B cell (primary cell): ENCODE results near the gene SH3GL3. TPM values are rescaled to one million over a fixed set of nuclear protein-coding genes. Genes with fewer than 3 reads are reported as not detected.

ENCODE experiments used
- ATAC-seq: fragments of 200-7000 bp; cut with Tn5 transposase; one replicate; pipeline ENCODE4 v1.10.0; 2021; ENCODE audit warnings: low read depth, mild to moderate bottlenecking, moderate number of reproducible peaks, moderate library complexity
- CTCF ChIA-PET: fragments of 350-600 bp; sonication (Branson Sonifier 250); formaldehyde crosslinking; loops from one replicate; lab custom pipeline; 2021; ENCODE audit warnings: antibody characterized with exemption, inconsistent platforms; lab: Charles Lee
- POLR2A ChIA-PET: fragments of 350-600 bp; sonication (Branson Sonifier 250); formaldehyde crosslinking; loops from one replicate; lab custom pipeline; 2021; ENCODE audit warnings: antibody characterized with exemption; lab: Charles Lee
- DNase-seq: peaks from one replicate; pipeline ENCODE4 v3.0.0; 2013
- H2AFZ ChIP-seq: 2 replicates; pipeline ENCODE4 v1.6.1; 2012; ENCODE audit warnings: mild to moderate bottlenecking, low read depth, low read length; ENCODE audit not compliant: insufficient read depth, poor library complexity, severe bottlenecking
- H3K27ac ChIP-seq, 2 donors: 1 replicate in 1 of 2; 2 replicates in 1 of 2; pipeline ENCODE4 v1.5.1; 2012 to 2013; ENCODE audit warnings: low read length in 2 of 2, mild to moderate bottlenecking in 2 of 2, moderate library complexity in 1 of 2
- H3K27me3 ChIP-seq, 4 experiments: fragments of 200-600 bp in 1 of 4; sonication (generic) in 1 of 4; replicated peaks in 1 of 4; 1 replicate in 2 of 4; 2 replicates in 2 of 4; pipeline versions ENCODE4 v1.6.1 to v1.7.0; 2013 to 2016; ENCODE audit warnings: low read length in 3 of 4, mild to moderate bottlenecking in 2 of 4, mixed read lengths in 1 of 4, moderate library complexity in 1 of 4; ENCODE audit not compliant: insufficient read depth in 4 of 4, control insufficient read depth in 3 of 4; ENCODE audit errors: control extremely low read depth in 1 of 4
- H3K36me3 ChIP-seq, 2 experiments: replicated peaks in 1 of 2; 1 replicate in 1 of 2; 2 replicates in 1 of 2; pipeline versions ENCODE4 v1.6.1 to v1.7.1; 2013; ENCODE audit warnings: low read length in 1 of 2; ENCODE audit not compliant: insufficient read depth in 2 of 2, control insufficient read depth in 1 of 2; ENCODE audit errors: control extremely low read depth in 1 of 2, extremely low read depth in 1 of 2
- H3K4me1 ChIP-seq, 2 donors: fragments of 200-600 bp in 1 of 2; sonication (generic) in 1 of 2; 1 replicate in 1 of 2; 2 replicates in 1 of 2; pipeline versions ENCODE4 v1.5.1 to v1.6.1; 2013 to 2017; ENCODE audit warnings: low read length in 2 of 2; ENCODE audit not compliant: control insufficient read depth in 2 of 2, insufficient read depth in 2 of 2
- H3K4me2 ChIP-seq: replicated peaks from 2 replicates; pipeline ENCODE3; 2012; ENCODE audit warnings: mild to moderate bottlenecking, low read depth, low read length; ENCODE audit not compliant: poor library complexity, severe bottlenecking
- H3K4me3 ChIP-seq, 5 experiments: fragments of 200-600 bp in 1 of 5; sonication (generic) in 1 of 5; 1 replicate in 3 of 5; 2 replicates in 2 of 5; pipeline versions ENCODE4 v1.5.1 to v1.7.0; 2011 to 2016; ENCODE audit warnings: low read length in 4 of 5, mild to moderate bottlenecking in 4 of 5, low read depth in 2 of 5, control low read depth in 1 of 5, moderate library complexity in 1 of 5; ENCODE audit not compliant: insufficient read depth in 1 of 5; ENCODE audit errors: control extremely low read depth in 1 of 5, extremely low read depth in 1 of 5
- H3K79me2 ChIP-seq: fragments of 200-600 bp; sonication (generic); one replicate; pipeline ENCODE4 v1.6.0; 2016; ENCODE audit warnings: low read length; ENCODE audit not compliant: control insufficient read depth, insufficient read depth
- H3K9ac ChIP-seq: fragments of 200-600 bp; sonication (generic); 2 replicates; pipeline ENCODE4 v1.6.1; 2017; ENCODE audit warnings: mild to moderate bottlenecking, low read length, moderate library complexity
- H3K9me3 ChIP-seq, 3 donors: one replicate each; pipeline versions ENCODE4 v1.6.1 to v1.7.1; 2013; ENCODE audit warnings: low read length in 2 of 3; ENCODE audit not compliant: control insufficient read depth in 2 of 3, insufficient read depth in 1 of 3; ENCODE audit errors: control extremely low read depth in 1 of 3
- H4K20me1 ChIP-seq: 2 replicates; pipeline ENCODE4 v1.6.0; 2012; ENCODE audit warnings: mild to moderate bottlenecking, low read length; ENCODE audit not compliant: insufficient read depth, control insufficient read depth, poor library complexity, severe bottlenecking
- H3K27ac Mint-ChIP-seq: one replicate; pipeline ENCODE4 v1.8.0; 2021; ENCODE audit warnings: mixed read lengths
- H3K27me3 Mint-ChIP-seq: one replicate; pipeline ENCODE4 v1.8.0; 2021; ENCODE audit warnings: mixed read lengths
- H3K4me1 Mint-ChIP-seq: one replicate; pipeline ENCODE4 v1.8.0; 2021; ENCODE audit warnings: mixed read lengths
- H3K4me3 Mint-ChIP-seq: one replicate; pipeline ENCODE4 v1.8.0; 2021; ENCODE audit warnings: mixed read lengths
- H3K9me3 Mint-ChIP-seq: one replicate; pipeline ENCODE4 v1.8.0; 2022; ENCODE audit warnings: mixed read lengths; ENCODE audit not compliant: insufficient read depth
- CTCF ChIP-seq: fragments of 200-600 bp; IDR thresholded peaks from one replicate; pipeline ENCODE4 v1.8.0; 2022; ENCODE audit warnings: antibody characterized with exemption, mild to moderate bottlenecking
- EZH2 ChIP-seq: IDR thresholded peaks from 2 replicates; pipeline ENCODE4 v1.6.1; 2012; ENCODE audit warnings: borderline replicate concordance, low read depth, mild to moderate bottlenecking, moderate library complexity, low read length; ENCODE audit not compliant: insufficient read depth, poor library complexity, severe bottlenecking
- WGBS: methylation state at CpG from one replicate; pipeline ENCODE4 v1.1.5; 2013; ENCODE audit warnings: missing lambda C conversion rate; ENCODE audit not compliant: insufficient coverage; 5-methylcytosine and 5-hydroxymethylcytosine counted together
- intact Hi-C: fragments of 100-400 bp; cut with micrococcal nuclease; formaldehyde crosslinking; loops from one replicate; pipeline ENCODE4 v1.10.0; 2022
- polyA plus RNA-seq: library from polyadenylated mRNA; depleted of rRNA; stranded (reverse); fragments of >200 nt; gene quantifications from 2 replicates; pipeline ENCODE4 v1.2.3, GENCODE V29; 2012
- total RNA-seq, 2 donors: library from RNA; stranded (reverse); fragments of 120-200 nt in 1 of 2; gene quantifications; 1 replicate in 1 of 2; 2 replicates in 1 of 2; pipeline versions ENCODE4 v1.2.3 to v1.2.4, GENCODE V29; 2013 to 2022

The SH3GL3 gene
- total and polyA plus RNA-seq, 2 donors (not counting 1 experiment from before 2014, with no cell fraction given), result not detected

GRCh38 chr15:83537606-83538005, 90.5 kb downstream of the SH3GL3 start:
- Histone ChIP-seq H3K4me3 (no peak overlapping the region), H3K9me3 (no peaks in the 10 kb centered on the region)
- intact Hi-C loops, result no loop called here

GRCh38 chr15:83538682-83539081, 91.5 kb downstream of the SH3GL3 start:
- no peak overlapping the region for H3K4me3 ChIP-seq
- Mint-ChIP-seq H3K4me1 (no peaks in the 10 kb centered on the region), H3K27me3 (peaks cover 11% of the 10 kb centered on the region), H3K9me3 (peaks cover 6% of the 10 kb centered on the region), H3K27ac (no peak overlapping the region), H3K4me3 (no peak overlapping the region)
- DNase-seq, result no peak
- H3K36me3 ChIP-seq, result no peaks in the 10 kb centered on the region
- no peak for ATAC-seq
- intact Hi-C loops, result no loop called here
- no peaks in the 10 kb centered on the region for H3K9me3 ChIP-seq
- TF ChIP-seq EZH2, result no peak
- TF ChIP-seq CTCF, result no peak
- ChIA-PET CTCF (no interaction called here), POLR2A (no interaction called here)
- H2AFZ ChIP-seq, result no peak overlapping the region
- no peak overlapping the region for H3K9ac ChIP-seq
- H3K79me2 ChIP-seq, result no peaks in the 10 kb centered on the region
- no peaks in the 10 kb centered on the region for H4K20me1 ChIP-seq
- H3K4me1 ChIP-seq, result no peaks in the 10 kb centered on the region
- H3K27ac ChIP-seq, result no peak overlapping the region
- H3K4me2 ChIP-seq, result no peak overlapping the region
- no peaks in the 10 kb centered on the region for H3K27me3 ChIP-seq

More at GRCh38 chr15:83537606-83538005, 90.5 kb downstream of the SH3GL3 start:
- no peak for ATAC-seq
- no CpG with 5 or more reads among the region's 2 CpGs for WGBS
- Histone ChIP-seq H3K9ac (no peak overlapping the region), H3K79me2 (no peaks in the 10 kb centered on the region), H3K36me3 (no peaks in the 10 kb centered on the region), H4K20me1 (no peaks in the 10 kb centered on the region), H3K4me1 (no peaks in the 10 kb centered on the region), H2AFZ (no peak overlapping the region), H3K27me3 (no peaks in the 10 kb centered on the region), H3K27ac (no peak overlapping the region), H3K4me2 (no peak overlapping the region)
- POLR2A ChIA-PET, result no interaction called here
- H3K4me1 Mint-ChIP-seq, result no peaks in the 10 kb centered on the region
- H3K4me3 Mint-ChIP-seq, result no peak overlapping the region
- no peaks in the 10 kb centered on the region for H3K9me3 Mint-ChIP-seq
- no peak overlapping the region for H3K27ac Mint-ChIP-seq
- no peak for TF ChIP-seq CTCF
- no peak for TF ChIP-seq EZH2
- DNase-seq, result no peak
- CTCF ChIA-PET, result no interaction called here
- peaks cover 5% of the 10 kb centered on the region for H3K27me3 Mint-ChIP-seq
